Mesendoderm (in vitro differentiated cells): ENCODE measurements around the gene SLC24A2. TPM values are rescaled to one million over a fixed set of nuclear protein-coding genes. Genes with fewer than 3 reads are reported as not detected.
"Not testable (repeated sequence)": the region's sequence is repeated elsewhere in the genome, so short reads cannot be mapped to it uniquely, and the experiment has no call there.

Experiments used
- DNase-seq: peaks from one replicate; pipeline ENCODE4 v3.0.0; 2013
- H2AK5ac ChIP-seq: 2 replicates; pipeline ENCODE4 v1.6.1; 2013; ENCODE audit warnings: low read length, inconsistent platforms
- H2BK120ac ChIP-seq: 2 replicates; pipeline ENCODE4 v1.6.1; 2013; ENCODE audit warnings: low read depth, mild to moderate bottlenecking, low read length, moderate library complexity, mixed read lengths
- H2BK15ac ChIP-seq: replicated peaks from 2 replicates; pipeline ENCODE4 v1.6.1; 2013; ENCODE audit warnings: low read depth, mild to moderate bottlenecking, moderate library complexity
- H2BK5ac ChIP-seq: 2 replicates; pipeline ENCODE4 v1.6.1; 2013; ENCODE audit warnings: low read length, inconsistent platforms
- H3K18ac ChIP-seq: 2 replicates; pipeline ENCODE4 v1.6.1; 2013; ENCODE audit warnings: mild to moderate bottlenecking, low read length, mixed read lengths
- H3K23ac ChIP-seq: one replicate; pipeline ENCODE4 v1.6.1; 2013; ENCODE audit warnings: low read length
- H3K27ac ChIP-seq: 2 replicates; pipeline ENCODE4 v1.5.1; 2013; ENCODE audit warnings: low read depth, mild to moderate bottlenecking, inconsistent platforms, low read length, moderate library complexity
- H3K27me3 ChIP-seq: 2 replicates; pipeline ENCODE4 v1.6.1; 2013; ENCODE audit warnings: low read length, control low read depth, mild to moderate bottlenecking, inconsistent platforms; ENCODE audit not compliant: insufficient read depth, poor library complexity
- H3K36me3 ChIP-seq: 2 replicates; pipeline ENCODE4 v1.6.1; 2013; ENCODE audit warnings: low read length, inconsistent platforms; ENCODE audit not compliant: control insufficient read depth, insufficient read depth
- H3K4ac ChIP-seq: one replicate; pipeline ENCODE4 v1.6.1; 2013; ENCODE audit warnings: low read depth, mild to moderate bottlenecking, low read length, moderate library complexity
- H3K4me1 ChIP-seq: 2 replicates; pipeline ENCODE4 v1.6.1; 2013; ENCODE audit warnings: low read depth, low read length, inconsistent platforms; ENCODE audit not compliant: control insufficient read depth
- H3K4me2 ChIP-seq: 2 replicates; pipeline ENCODE4 v1.6.1; 2013; ENCODE audit warnings: low read length
- H3K4me3 ChIP-seq: 2 replicates; pipeline ENCODE4 v1.5.1; 2013; ENCODE audit warnings: mild to moderate bottlenecking, low read length
- H3K56ac ChIP-seq: one replicate; pipeline ENCODE4 v1.6.1; 2013; ENCODE audit warnings: low read length
- H3K79me1 ChIP-seq: 2 replicates; pipeline ENCODE4 v1.6.1; 2013; ENCODE audit warnings: low read length, inconsistent platforms
- H3K79me2 ChIP-seq: 2 replicates; pipeline ENCODE4 v1.6.1; 2013; ENCODE audit warnings: mild to moderate bottlenecking, low read length; ENCODE audit not compliant: control insufficient read depth, insufficient read depth
- H3K9ac ChIP-seq: 2 replicates; pipeline ENCODE4 v1.6.1; 2013; ENCODE audit warnings: low read length, inconsistent platforms
- H4K5ac ChIP-seq: one replicate; pipeline ENCODE4 v1.6.1; 2013; ENCODE audit warnings: low read length
- H4K8ac ChIP-seq: one replicate; pipeline ENCODE4 v1.6.1; 2013; ENCODE audit warnings: low read depth, mild to moderate bottlenecking, control low read depth, low read length, moderate library complexity
- WGBS: extraction: QIAGEN DNeasy Blood & Tissue Kit; methylation state at CpG from one replicate; pipeline ENCODE4 v1.1.7; 2013; ENCODE audit warnings: low lambda C conversion rate, missing lambda C conversion rate; ENCODE audit not compliant: insufficient coverage; ENCODE audit errors: extremely low coverage; 5-methylcytosine and 5-hydroxymethylcytosine counted together
- polyA plus RNA-seq, 2 experiments: library from polyadenylated mRNA; stranded (reverse); fragments of 200-250 nt; gene quantifications; one replicate each; pipeline ENCODE4 v1.2.3, GENCODE V29; 2013

SLC24A2 gene
- 0.11 TPM for polyA plus RNA-seq (2013, experiment 1 of 2)
- polyA plus RNA-seq (2013, experiment 2 of 2): 0.14 TPM

GRCh38 chr9:19788614-19789271, at the start of gene SLC24A2:
TSS of gene SLC24A2 (minus strand) at chr9:19789037.
- Histone ChIP-seq H2BK120ac (no peak within 1 kb of the TSS), H3K23ac (no peak within 1 kb of the TSS), H3K18ac (no peak within 1 kb of the TSS), H3K56ac (peak within 1 kb of the TSS; percentile 57), H4K8ac (no peak within 1 kb of the TSS), H3K4me1 (no peaks in the 10 kb centered on the region), H3K36me3 (no peaks in the 10 kb centered on the region), H3K4me2 (peak within 1 kb of the TSS; percentile 52), H2AK5ac (no peak within 1 kb of the TSS), H3K4me3 (peak within 1 kb of the TSS; percentile 3), H2BK15ac (no peak within 1 kb of the TSS), H3K27ac (no peak within 1 kb of the TSS), H3K9ac (peak within 1 kb of the TSS; percentile 41), H3K79me2 (no peaks in the 10 kb centered on the region), H3K79me1 (no peaks in the 10 kb centered on the region), H2BK5ac (no peak within 1 kb of the TSS), H3K4ac (no peak within 1 kb of the TSS), H4K5ac (no peak within 1 kb of the TSS), H3K27me3 (peaks cover 3% of the 10 kb centered on the region)
- peak; percentile 69 for DNase-seq
- no CpG with 5 or more reads among the region's 67 CpGs for WGBS

- not testable (repeated sequence) for H3K18ac ChIP-seq, H2AK5ac ChIP-seq, H2BK15ac ChIP-seq, H3K36me3 ChIP-seq, H3K4me2 ChIP-seq, H3K27ac ChIP-seq, H2BK120ac ChIP-seq, H3K79me1 ChIP-seq, H3K4me3 ChIP-seq, H3K4me1 ChIP-seq, H3K9ac ChIP-seq, H2BK5ac ChIP-seq, H3K56ac ChIP-seq, H3K79me2 ChIP-seq, H4K8ac ChIP-seq, DNase-seq, H3K4ac ChIP-seq, H3K27me3 ChIP-seq, H3K23ac ChIP-seq, H4K5ac ChIP-seq
- WGBS: no CpG with 5 or more reads among the region's 9 CpGs
Observed at GRCh38 chr9:19833331-19833730, 44.5 kb upstream of the SLC24A2 start.

- Histone ChIP-seq H4K5ac (no peak overlapping the region), H3K9ac (no peak overlapping the region), H3K4me3 (no peak overlapping the region), H3K4ac (no peak overlapping the region), H3K56ac (no peak overlapping the region), H3K27ac (no peak overlapping the region), H2AK5ac (no peak overlapping the region), H3K4me1 (no peaks in the 10 kb centered on the region), H3K79me1 (no peaks in the 10 kb centered on the region), H4K8ac (no peak overlapping the region), H3K36me3 (no peaks in the 10 kb centered on the region), H3K18ac (no peak overlapping the region), H2BK120ac (no peak overlapping the region), H2BK5ac (no peak overlapping the region), H3K4me2 (no peak overlapping the region), H3K79me2 (no peaks in the 10 kb centered on the region), H3K23ac (no peak overlapping the region), H2BK15ac (no peak overlapping the region), H3K27me3 (no peaks in the 10 kb centered on the region)
- no CpG with 5 or more reads among the region's 1 CpG for WGBS
- DNase-seq: no peak
Observed at GRCh38 chr9:19830796-19831195, 42.0 kb upstream of the SLC24A2 start.

- Histone ChIP-seq H3K79me2 (no peaks in the 10 kb centered on the region), H2BK15ac (no peak overlapping the region), H3K18ac (no peak overlapping the region), H2BK5ac (no peak overlapping the region), H3K4me1 (no peaks in the 10 kb centered on the region), H2AK5ac (no peak overlapping the region), H2BK120ac (no peak overlapping the region), H3K4me2 (no peak overlapping the region), H3K36me3 (no peaks in the 10 kb centered on the region), H4K8ac (no peak overlapping the region), H3K27me3 (no peaks in the 10 kb centered on the region), H3K27ac (no peak overlapping the region), H3K56ac (no peak overlapping the region), H3K23ac (no peak overlapping the region), H3K4me3 (no peak overlapping the region), H3K4ac (no peak overlapping the region), H3K79me1 (no peaks in the 10 kb centered on the region), H4K5ac (no peak overlapping the region), H3K9ac (no peak overlapping the region)
- 100% methylated on average over 1 of the region's 4 CpGs for whole genome bisulfite sequencing
- DNase-seq: no peak
Observed at GRCh38 chr9:19828576-19829109, 39.8 kb upstream of the SLC24A2 start.

- H3K36me3 ChIP-seq: no peaks in the 10 kb centered on the region
Observed at GRCh38 chr9:19816769-19817168, 27.9 kb upstream of the SLC24A2 start.

GRCh38 chr9:19812194-19812593, 23.4 kb upstream of the SLC24A2 start:
- no peak overlapping the region for H3K18ac ChIP-seq
- no peak overlapping the region for H2BK5ac ChIP-seq
- no peaks in the 10 kb centered on the region for H3K79me1 ChIP-seq
- H3K27ac ChIP-seq: no peak overlapping the region
- H3K27me3 ChIP-seq: no peaks in the 10 kb centered on the region
- no peak overlapping the region for H3K56ac ChIP-seq
- no peak overlapping the region for H3K9ac ChIP-seq
- no peak overlapping the region for H3K4me3 ChIP-seq
- H4K5ac ChIP-seq: no peak overlapping the region
- H3K23ac ChIP-seq: no peak overlapping the region
- no peak overlapping the region for H2BK120ac ChIP-seq
- H3K79me2 ChIP-seq: no peaks in the 10 kb centered on the region
- no peak overlapping the region for H2BK15ac ChIP-seq
- H4K8ac ChIP-seq: no peak overlapping the region
- no peak for DNase-seq
- H3K4me2 ChIP-seq: no peak overlapping the region
- H3K4me1 ChIP-seq: peaks cover 2% of the 10 kb centered on the region
- H3K36me3 ChIP-seq: no peaks in the 10 kb centered on the region
- no peak overlapping the region for H2AK5ac ChIP-seq
- H3K4ac ChIP-seq: no peak overlapping the region

More at GRCh38 chr9:19816769-19817168, 27.9 kb upstream of the SLC24A2 start:
- H3K23ac ChIP-seq: no peak overlapping the region
- no peak overlapping the region for H2BK15ac ChIP-seq
- H3K27ac ChIP-seq: no peak overlapping the region
- H3K79me2 ChIP-seq: no peaks in the 10 kb centered on the region
- no peak overlapping the region for H4K5ac ChIP-seq
- H3K4me3 ChIP-seq: no peak overlapping the region
- no peak overlapping the region for H3K4ac ChIP-seq
- DNase-seq: no peak
- no peak overlapping the region for H4K8ac ChIP-seq
- no peaks in the 10 kb centered on the region for H3K79me1 ChIP-seq
- H3K4me2 ChIP-seq: no peak overlapping the region
- no peak overlapping the region for H2BK120ac ChIP-seq
- H3K27me3 ChIP-seq: no peaks in the 10 kb centered on the region
- WGBS: no CpG with 5 or more reads among the region's 2 CpGs
- no peak overlapping the region for H2AK5ac ChIP-seq
- no peaks in the 10 kb centered on the region for H3K4me1 ChIP-seq
- H2BK5ac ChIP-seq: no peak overlapping the region
- H3K9ac ChIP-seq: no peak overlapping the region
- no peak overlapping the region for H3K18ac ChIP-seq
- H3K56ac ChIP-seq: no peak overlapping the region
